Activated naive CD8-positive, alpha-beta T cell treated with anti-CD3 and anti-CD28 coated beads, Interleukin-2, amount 10 ng/mL, durations not matched to agents 7 days and 5 days (primary cell): ENCODE measurements around the gene TOB1. TPM values are rescaled to one million over a fixed set of nuclear protein-coding genes. Genes with fewer than 3 reads are reported as not detected.
"Not testable (repeated sequence)": the region's sequence is repeated elsewhere in the genome, so short reads cannot be mapped to it uniquely, and the experiment has no call there.

Experiments
- ATAC-seq: fragments of 150-1000 bp; cut with Tn5 transposase; one replicate; pipeline ENCODE4 v1.10.0; 2021; ENCODE audit warnings: low read depth, moderate library complexity
- POLR2A ChIA-PET: fragments of 350-600 bp; sonication (Branson Sonifier 250); formaldehyde crosslinking; loops from one replicate; lab custom pipeline; 2021; ENCODE audit warnings: antibody characterized with exemption; lab: Charles Lee
- DNase-seq: peaks from one replicate; pipeline ENCODE4 v3.0.0; 2021
- H3K27ac Mint-ChIP-seq: one replicate; pipeline ENCODE4 v1.8.0; 2022; ENCODE audit warnings: mild to moderate bottlenecking, mixed read lengths
- H3K27me3 Mint-ChIP-seq: one replicate; pipeline ENCODE4 v1.8.0; 2022; ENCODE audit warnings: mild to moderate bottlenecking, moderate library complexity, mixed read lengths
- H3K36me3 Mint-ChIP-seq: one replicate; pipeline ENCODE4 v1.8.0; 2021; ENCODE audit warnings: mild to moderate bottlenecking, mixed read lengths
- H3K4me1 Mint-ChIP-seq: one replicate; pipeline ENCODE4 v1.8.0; 2021; ENCODE audit warnings: mixed read lengths
- H3K4me3 Mint-ChIP-seq: one replicate; pipeline ENCODE4 v1.8.0; 2022; ENCODE audit warnings: mild to moderate bottlenecking, moderate library complexity, mixed read lengths
- H3K9me3 Mint-ChIP-seq: one replicate; pipeline ENCODE4 v1.8.0; 2021; ENCODE audit warnings: mixed read lengths
- total RNA-seq, 2 experiments: library from RNA; stranded (reverse); gene quantifications; one replicate each; pipeline ENCODE4 v1.2.3, GENCODE V29; 2021

TOB1 gene
- total RNA-seq, 2 experiments from 2014 or later, result 54.9 to 56.6 TPM

- H3K4me1 Mint-ChIP-seq, result peaks cover 10% of the 10 kb centered on the region
- DNase-seq (no peak), ATAC-seq (no peak)
- no peaks in the 10 kb centered on the region for H3K9me3 Mint-ChIP-seq
- POLR2A ChIA-PET, result interaction anchor here (1.4 kb wide), 1 partner anchor 25 kb away, joined by 6 read pairs; the partner anchor contains the start of gene TOB1
- peaks cover 15% of the 10 kb centered on the region for H3K27me3 Mint-ChIP-seq
- H3K36me3 Mint-ChIP-seq, result no peaks in the 10 kb centered on the region
- no peak overlapping the region for H3K27ac Mint-ChIP-seq
- H3K4me3 Mint-ChIP-seq, result no peak overlapping the region
Observed at GRCh38 chr17:50891577-50891989, 25.4 kb upstream of the TOB1 start.

GRCh38 chr17:50890675-50891516, 24.7 kb upstream of the TOB1 start:
- Mint-ChIP-seq H3K9me3 (no peaks in the 10 kb centered on the region), H3K27ac (no peak overlapping the region), H3K27me3 (peaks cover 15% of the 10 kb centered on the region), H3K4me3 (no peak overlapping the region), H3K36me3 (no peaks in the 10 kb centered on the region), H3K4me1 (peaks cover 10% of the 10 kb centered on the region)
- ATAC-seq (no peak), DNase-seq (no peak)
- POLR2A ChIA-PET, result no interaction called here

GRCh38 chr17:50889528-50890118, 23.5 kb upstream of the TOB1 start:
- POLR2A ChIA-PET, result interaction anchor here (1.3 kb wide), 1 partner anchor 23 kb away, joined by 4 read pairs; the partner anchor contains the start of gene TOB1
- Mint-ChIP-seq H3K4me3 (no peak overlapping the region), H3K9me3 (no peaks in the 10 kb centered on the region), H3K4me1 (peaks cover 10% of the 10 kb centered on the region), H3K27ac (no peak overlapping the region), H3K36me3 (no peaks in the 10 kb centered on the region), H3K27me3 (peaks cover 15% of the 10 kb centered on the region)
- ATAC-seq, result no peak
- DNase-seq, result no peak

GRCh38 chr17:50887705-50888245, 21.6 kb upstream of the TOB1 start:
- DNase-seq, result no peak
- no peaks in the 10 kb centered on the region for H3K9me3 Mint-ChIP-seq
- peak overlapping the region; percentile 28 for H3K27ac Mint-ChIP-seq
- H3K4me3 Mint-ChIP-seq, result no peak overlapping the region
- POLR2A ChIA-PET, result interaction anchor here (1.0 to 3.2 kb wide), 5 partner anchors 16 to 38 kb away, joined by 3 to 25 read pairs (median 4); partner anchors contain the start of gene TOB1
- ATAC-seq, result no peak
- H3K4me1 Mint-ChIP-seq, result peaks cover 16% of the 10 kb centered on the region
- no peaks in the 10 kb centered on the region for H3K36me3 Mint-ChIP-seq
- peaks cover 18% of the 10 kb centered on the region for H3K27me3 Mint-ChIP-seq

GRCh38 chr17:50884439-50885311, 18.5 kb upstream of the TOB1 start:
- Mint-ChIP-seq H3K36me3 (no peaks in the 10 kb centered on the region), H3K27me3 (peaks cover 18% of the 10 kb centered on the region), H3K4me3 (no peak overlapping the region), H3K4me1 (peaks cover 18% of the 10 kb centered on the region), H3K27ac (no peak overlapping the region), H3K9me3 (peaks cover 3% of the 10 kb centered on the region)
- POLR2A ChIA-PET, result interaction anchor here (1.0 kb wide), 1 partner anchor 18 kb away, joined by 5 read pairs; the partner anchor contains the start of gene TOB1
- no peak for DNase-seq
- no peak for ATAC-seq

GRCh38 chr17:50883850-50884438, 17.8 kb upstream of the TOB1 start:
- H3K27ac Mint-ChIP-seq, result no peak overlapping the region
- peaks cover under 1% of the 10 kb centered on the region for H3K36me3 Mint-ChIP-seq
- DNase-seq (no peak), ATAC-seq (no peak)
- peaks cover 18% of the 10 kb centered on the region for H3K4me1 Mint-ChIP-seq
- peaks cover 15% of the 10 kb centered on the region for H3K27me3 Mint-ChIP-seq
- peaks cover 4% of the 10 kb centered on the region for H3K9me3 Mint-ChIP-seq
- no peak overlapping the region for H3K4me3 Mint-ChIP-seq
- POLR2A ChIA-PET, result interaction anchor here (1.0 kb wide), 1 partner anchor 17 kb away, joined by 5 read pairs; the partner anchor contains the start of gene TOB1

GRCh38 chr17:50882851-50883250, 16.7 kb upstream of the TOB1 start:
- H3K27ac Mint-ChIP-seq, result no peak overlapping the region
- H3K4me1 Mint-ChIP-seq, result peaks cover 17% of the 10 kb centered on the region
- peaks cover 5% of the 10 kb centered on the region for H3K9me3 Mint-ChIP-seq
- DNase-seq (no peak), ATAC-seq (no peak)
- POLR2A ChIA-PET, result interaction anchor here (0.7 to 2.4 kb wide), 2 partner anchors 16 to 66 kb away, joined by 3 to 11 read pairs; partner anchors contain the start of gene TOB1
- H3K4me3 Mint-ChIP-seq, result no peak overlapping the region
- peaks cover 2% of the 10 kb centered on the region for H3K36me3 Mint-ChIP-seq
- peaks cover 13% of the 10 kb centered on the region for H3K27me3 Mint-ChIP-seq

- peaks cover 2% of the 10 kb centered on the region for H3K36me3 Mint-ChIP-seq
- H3K27ac Mint-ChIP-seq, result no peak overlapping the region
- peaks cover 21% of the 10 kb centered on the region for H3K27me3 Mint-ChIP-seq
- H3K4me3 Mint-ChIP-seq, result no peak overlapping the region
- peaks cover 8% of the 10 kb centered on the region for H3K4me1 Mint-ChIP-seq
- POLR2A ChIA-PET, result interaction anchor here (2.4 kb wide), 1 partner anchor 15 kb away, joined by 11 read pairs; the partner anchor contains the start of gene TOB1
- peaks cover 5% of the 10 kb centered on the region for H3K9me3 Mint-ChIP-seq
- DNase-seq, result no peak
- no peak for ATAC-seq
Observed at GRCh38 chr17:50881182-50881581, 15.0 kb upstream of the TOB1 start.

GRCh38 chr17:50879086-50879485, 12.9 kb upstream of the TOB1 start:
- no peak overlapping the region for H3K4me3 Mint-ChIP-seq
- H3K9me3 Mint-ChIP-seq, result peaks cover 5% of the 10 kb centered on the region
- no peak overlapping the region for H3K27ac Mint-ChIP-seq
- ATAC-seq (no peak), DNase-seq (no peak)
- peaks cover 8% of the 10 kb centered on the region for H3K4me1 Mint-ChIP-seq
- peaks cover 39% of the 10 kb centered on the region for H3K27me3 Mint-ChIP-seq
- POLR2A ChIA-PET, result interaction anchor here (1.0 kb wide), 1 partner anchor 13 kb away, joined by 5 read pairs; the partner anchor contains the start of gene TOB1
- H3K36me3 Mint-ChIP-seq, result peaks cover 2% of the 10 kb centered on the region

- Mint-ChIP-seq H3K9me3 (peaks cover 5% of the 10 kb centered on the region), H3K4me1 (peaks cover 14% of the 10 kb centered on the region), H3K4me3 (no peak overlapping the region), H3K36me3 (peaks cover 3% of the 10 kb centered on the region), H3K27ac (no peak overlapping the region), H3K27me3 (peaks cover 49% of the 10 kb centered on the region)
- POLR2A ChIA-PET, result interaction anchor here (0.9 kb wide), 1 partner anchor 15 kb away, joined by 3 read pairs; no protein-coding TSS in a partner anchor
- ATAC-seq (no peak), DNase-seq (no peak)
Observed at GRCh38 chr17:50877838-50878237, 11.7 kb upstream of the TOB1 start.

GRCh38 chr17:50877042-50877441, 10.9 kb upstream of the TOB1 start:
- POLR2A ChIA-PET, result interaction anchor here (2.5 kb wide), 1 partner anchor 10 kb away, joined by 11 read pairs; the partner anchor contains the start of gene TOB1
- peaks cover 49% of the 10 kb centered on the region for H3K27me3 Mint-ChIP-seq
- not testable (repeated sequence) for DNase-seq, H3K27ac Mint-ChIP-seq, H3K36me3 Mint-ChIP-seq, H3K4me3 Mint-ChIP-seq, ATAC-seq, H3K9me3 Mint-ChIP-seq
- peaks cover 20% of the 10 kb centered on the region for H3K4me1 Mint-ChIP-seq

- DNase-seq (no peak), ATAC-seq (no peak)
- Mint-ChIP-seq H3K9me3 (peaks cover 3% of the 10 kb centered on the region), H3K27ac (no peak overlapping the region), H3K36me3 (peaks cover 3% of the 10 kb centered on the region), H3K4me1 (peaks cover 28% of the 10 kb centered on the region), H3K27me3 (peaks cover 45% of the 10 kb centered on the region), H3K4me3 (no peak overlapping the region)
- POLR2A ChIA-PET, result interaction anchor here (2.5 kb wide), 1 partner anchor 8 kb away, joined by 11 read pairs; the partner anchor contains the start of gene TOB1
Observed at GRCh38 chr17:50875074-50875473, 8.9 kb upstream of the TOB1 start.
